Fibroblast of pulmonary artery (primary cell): ENCODE data around the gene NHLRC2.
A peak's percentile ranks its signal among the peaks of the same experiment; 100 is the strongest.

Experiments
- DNase-seq: peaks from one replicate; pipeline ENCODE4 v3.0.0-alpha.2; 2010; ENCODE audit warnings: low read depth
- H3K4me3 ChIP-seq: replicated peaks from 2 replicates; pipeline ENCODE4 v1.5.1; 2011; ENCODE audit warnings: low read depth, mild to moderate bottlenecking, control low read depth, low read length, moderate library complexity
- CTCF ChIP-seq: IDR thresholded peaks from 2 replicates; pipeline ENCODE4 v1.5.1; 2011; ENCODE audit warnings: mild to moderate bottlenecking, control low read depth, low read length, inconsistent platforms; ENCODE audit errors: missing control alignments

Gene NHLRC2

DNA sequence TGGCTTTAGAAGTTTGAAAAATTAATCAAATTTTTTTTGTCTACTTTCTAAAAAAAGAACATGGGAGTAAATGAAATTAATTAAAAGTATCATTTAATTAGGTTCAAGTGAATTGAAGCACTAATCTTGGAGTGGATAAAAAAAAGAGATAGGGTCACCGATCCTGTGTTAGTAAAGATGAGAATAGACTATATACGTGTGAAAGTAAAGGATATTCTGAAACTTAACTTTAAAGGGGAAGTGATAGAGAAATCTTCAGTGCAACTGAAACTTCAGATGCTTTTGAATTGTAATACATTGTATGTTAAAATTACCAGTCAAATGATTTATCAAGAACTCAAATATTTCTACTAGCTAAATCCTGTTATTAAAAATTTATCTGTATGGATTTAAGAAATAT is 4.8 kb downstream of the NHLRC2 start:
- H3K4me3 ChIP-seq, result no peak overlapping the region
- no peak for DNase-seq
- no peak for TF ChIP-seq CTCF

GRCh38 chr10:113865901-113866300 is 11.4 kb downstream of the NHLRC2 start:
- H3K4me3 ChIP-seq, result no peak overlapping the region
- no peak for DNase-seq
- TF ChIP-seq CTCF, result no peak

DNA sequence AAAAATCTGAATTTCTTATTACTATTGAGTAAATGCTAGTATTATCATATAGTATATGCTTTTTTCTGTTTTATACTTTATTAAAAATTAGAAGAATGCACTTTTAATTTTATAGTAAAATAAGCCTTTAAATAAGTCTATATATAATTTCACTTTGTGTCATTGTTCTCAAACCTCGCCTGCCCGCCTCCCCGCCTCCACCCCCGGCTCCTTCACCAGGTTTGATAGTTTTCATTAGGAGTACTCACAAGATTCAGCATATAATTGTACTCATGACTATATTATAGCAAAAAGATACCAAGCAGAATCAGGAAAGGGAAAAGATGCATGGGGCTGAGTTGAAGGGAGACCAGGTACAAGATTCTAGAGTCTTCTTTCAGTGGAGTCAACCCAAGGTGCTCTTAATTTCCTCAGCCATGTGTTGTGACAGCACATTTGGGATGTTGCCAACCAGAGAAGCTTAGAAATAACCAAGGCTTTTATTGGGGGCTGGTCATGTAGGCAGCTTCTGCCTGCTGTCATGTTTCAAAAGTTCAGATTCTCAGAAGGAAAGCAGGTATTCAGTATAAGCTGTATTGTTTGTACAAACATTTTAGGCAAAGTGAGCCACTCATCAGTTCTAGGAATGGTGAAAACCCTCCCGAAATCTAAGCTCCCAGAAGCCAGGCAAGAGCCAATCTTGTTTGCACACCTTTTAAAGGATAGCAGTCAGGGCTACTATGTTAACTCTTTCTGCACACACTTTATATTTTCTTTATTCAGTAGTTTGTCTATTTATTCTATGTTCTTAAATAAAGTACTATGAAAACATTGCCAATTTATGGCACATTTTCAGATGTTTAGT is 12.3 kb downstream of the NHLRC2 start:
- peak; percentile 17 for DNase-seq
- H3K4me3 ChIP-seq, result no peak overlapping the region

GRCh38 chr10:113867904-113868303 is 13.4 kb downstream of the NHLRC2 start:
- H3K4me3 ChIP-seq, result no peak overlapping the region
- no peak for TF ChIP-seq CTCF
- no peak for DNase-seq

More for the DNA sequence above, 12.3 kb downstream of the NHLRC2 start:
- no peak for TF ChIP-seq CTCF

DNA sequence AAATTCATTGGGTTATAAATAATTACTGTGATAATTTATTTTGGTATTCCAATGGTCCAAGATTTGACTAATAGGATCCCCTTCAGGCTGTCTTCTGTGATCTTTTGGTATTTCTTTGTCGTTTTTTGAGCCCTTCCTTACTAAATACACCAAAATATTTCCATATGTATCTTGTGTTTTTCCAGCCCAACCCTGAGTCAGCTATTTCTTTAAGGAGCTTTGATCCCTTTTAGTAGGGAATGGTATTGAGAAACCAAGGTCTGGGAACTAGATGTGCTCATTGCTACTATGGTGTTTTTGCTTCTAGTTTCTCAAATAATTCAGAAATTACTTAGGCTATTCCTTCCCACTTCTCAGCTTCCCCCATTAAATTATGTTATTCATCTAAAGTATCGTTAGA is 15.3 kb downstream of the NHLRC2 start:
- no peak overlapping the region for H3K4me3 ChIP-seq
- no peak for DNase-seq
- TF ChIP-seq CTCF, result no peak

- no peak overlapping the region for H3K4me3 ChIP-seq
- DNase-seq, result peak; percentile 23
These were observed 17.9 kb downstream of the NHLRC2 start for GRCh38 chr10:113872139-113873030.

More at GRCh38 chr10:113872139-113873030, 17.9 kb downstream of the NHLRC2 start:
- no peak for TF ChIP-seq CTCF
